NB4 (cell line): ENCODE data around the gene ZNF688.

Experiments used
- DNase-seq: peaks from one replicate; pipeline ENCODE4 v3.0.0; 2010; ENCODE audit warnings: low read depth
- H3K4me3 ChIP-seq: one replicate; pipeline ENCODE4 v1.5.1; 2011; ENCODE audit warnings: mild to moderate bottlenecking, low read depth, low read length, moderate library complexity
- MYC ChIP-seq: IDR thresholded peaks from 2 replicates; pipeline ENCODE4 v1.6.1; 2011; ENCODE audit warnings: low read depth, low read length
- POLR2A ChIP-seq: IDR thresholded peaks from 2 replicates; pipeline ENCODE4 v1.6.1; 2011; ENCODE audit warnings: mild to moderate bottlenecking; ENCODE audit not compliant: insufficient read length; ENCODE audit errors: extremely low read depth
- TF ChIP-seq, protein P1 (sequence below): IDR thresholded peaks from one replicate; pipeline ENCODE4 v1.5.1; 2012; ENCODE audit warnings: low read depth, low read length
- TF ChIP-seq, protein P2 (sequence below): IDR thresholded peaks from 2 replicates; pipeline ENCODE4 v1.6.1; 2011; ENCODE audit warnings: low read depth, low read length

Gene ZNF688

DNA sequence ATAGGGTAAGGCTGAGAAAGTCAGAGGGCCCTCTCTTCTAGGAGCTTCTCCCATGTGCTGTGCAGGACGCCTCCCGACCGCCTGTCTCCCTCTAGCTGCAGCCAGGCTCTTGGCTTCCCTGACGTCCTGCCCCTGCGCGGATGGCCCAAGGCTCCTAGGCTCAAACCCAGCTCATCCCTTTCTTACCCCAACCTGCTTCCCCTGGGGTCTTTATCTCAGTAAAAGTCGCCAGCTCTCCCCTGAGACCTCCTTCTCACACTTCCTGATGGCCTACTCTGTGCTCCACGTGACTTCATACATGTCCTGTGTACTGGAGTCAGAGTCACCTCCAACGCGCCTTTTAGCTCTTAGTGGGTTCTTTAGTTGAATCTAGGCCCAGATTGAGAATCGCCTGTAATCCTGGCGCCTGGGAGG lies 35.7 kb downstream of the ZNF688 start:
- peak; percentile 87 for DNase-seq
- peak overlapping the region; percentile 84 for H3K4me3 ChIP-seq
- peak; percentile 94 for TF ChIP-seq MYC
- TF ChIP-seq, protein P1, sequence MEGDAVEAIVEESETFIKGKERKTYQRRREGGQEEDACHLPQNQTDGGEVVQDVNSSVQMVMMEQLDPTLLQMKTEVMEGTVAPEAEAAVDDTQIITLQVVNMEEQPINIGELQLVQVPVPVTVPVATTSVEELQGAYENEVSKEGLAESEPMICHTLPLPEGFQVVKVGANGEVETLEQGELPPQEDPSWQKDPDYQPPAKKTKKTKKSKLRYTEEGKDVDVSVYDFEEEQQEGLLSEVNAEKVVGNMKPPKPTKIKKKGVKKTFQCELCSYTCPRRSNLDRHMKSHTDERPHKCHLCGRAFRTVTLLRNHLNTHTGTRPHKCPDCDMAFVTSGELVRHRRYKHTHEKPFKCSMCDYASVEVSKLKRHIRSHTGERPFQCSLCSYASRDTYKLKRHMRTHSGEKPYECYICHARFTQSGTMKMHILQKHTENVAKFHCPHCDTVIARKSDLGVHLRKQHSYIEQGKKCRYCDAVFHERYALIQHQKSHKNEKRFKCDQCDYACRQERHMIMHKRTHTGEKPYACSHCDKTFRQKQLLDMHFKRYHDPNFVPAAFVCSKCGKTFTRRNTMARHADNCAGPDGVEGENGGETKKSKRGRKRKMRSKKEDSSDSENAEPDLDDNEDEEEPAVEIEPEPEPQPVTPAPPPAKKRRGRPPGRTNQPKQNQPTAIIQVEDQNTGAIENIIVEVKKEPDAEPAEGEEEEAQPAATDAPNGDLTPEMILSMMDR, result peak; percentile 59
- TF ChIP-seq POLR2A, result peak; percentile 33
- TF ChIP-seq, protein P2, sequence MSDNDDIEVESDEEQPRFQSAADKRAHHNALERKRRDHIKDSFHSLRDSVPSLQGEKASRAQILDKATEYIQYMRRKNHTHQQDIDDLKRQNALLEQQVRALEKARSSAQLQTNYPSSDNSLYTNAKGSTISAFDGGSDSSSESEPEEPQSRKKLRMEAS, result peak; percentile 93

DNA sequence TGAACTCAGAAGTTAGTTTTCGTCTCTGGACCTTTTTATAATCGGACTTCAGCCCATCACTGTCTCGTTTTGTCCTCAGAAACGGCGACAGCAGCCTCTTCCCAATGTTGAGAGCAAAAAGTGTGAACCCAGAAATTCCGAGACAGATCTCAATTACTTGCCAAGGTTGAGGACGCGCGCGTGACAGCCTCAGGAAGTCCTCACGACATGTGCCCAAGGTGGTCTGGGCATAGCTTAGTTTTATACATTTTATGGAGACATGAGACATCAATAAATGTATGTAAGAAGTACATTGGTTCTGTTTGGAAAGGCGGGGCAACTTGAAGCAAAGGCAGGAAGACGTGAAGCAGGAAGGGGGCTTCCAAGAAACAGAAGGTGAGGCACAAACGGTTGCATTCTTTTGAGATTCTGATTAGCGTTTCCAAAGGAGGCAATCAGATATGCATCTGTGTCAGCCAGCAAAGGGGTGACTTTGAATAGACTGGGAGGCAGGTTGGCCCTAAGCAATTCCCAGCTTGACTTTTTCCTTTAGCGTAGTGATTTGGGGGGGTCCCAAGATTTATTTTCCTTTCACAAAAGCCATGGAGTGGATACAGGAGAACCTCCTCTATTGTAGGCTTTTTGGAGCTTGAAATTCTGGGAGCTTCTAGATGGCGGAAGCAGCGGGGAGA lies 36.3 kb downstream of the ZNF688 start:
- TF ChIP-seq, protein P2, result peak; percentile 69
- peak; percentile 80 for TF ChIP-seq MYC
- TF ChIP-seq POLR2A, result no peak
- peak overlapping the region; percentile 84 for H3K4me3 ChIP-seq
- no peak for DNase-seq

DNA sequence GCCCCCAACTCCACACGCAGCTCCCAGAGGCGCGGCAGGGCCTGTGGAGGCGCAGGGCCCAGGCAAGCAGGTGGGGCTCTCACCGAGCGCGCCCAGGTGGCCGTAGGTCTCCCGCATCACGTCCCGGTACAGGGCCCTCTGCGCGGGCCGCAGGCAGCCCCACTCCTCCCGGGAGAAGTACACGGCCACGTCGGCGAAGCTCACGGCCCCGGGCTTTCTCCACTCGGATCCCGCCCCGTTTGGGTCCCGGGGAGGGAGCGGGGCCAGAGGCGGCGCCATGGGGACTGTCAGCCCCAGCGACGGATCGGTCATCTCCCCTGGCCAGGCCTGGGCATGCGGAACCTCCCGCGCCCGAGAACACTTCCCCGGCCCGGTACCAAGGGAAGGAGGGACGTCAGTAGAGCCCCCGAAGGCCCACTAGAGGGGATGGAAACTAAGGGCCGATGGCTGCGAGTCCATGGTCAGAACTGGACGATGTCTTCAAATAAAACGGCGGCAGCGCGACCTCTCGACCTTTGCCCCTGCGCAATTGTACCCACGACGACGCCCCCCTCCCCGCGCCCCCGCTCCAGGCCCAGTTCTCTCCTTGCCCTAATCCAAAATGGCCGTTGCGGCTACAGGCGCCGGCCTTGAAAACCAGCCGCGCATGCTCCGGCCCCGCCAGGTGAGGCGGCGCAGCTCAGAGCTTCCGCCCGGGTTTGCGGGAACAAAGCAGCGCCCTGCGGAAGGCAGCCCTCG lies 37.0 kb downstream of the ZNF688 start, which contains the start of gene ZNF747:
Gene ZNF747, minus strand, starts transcription at position 491 of the 738 bp plus-strand sequence. Its CDS starts 179 bp downstream, at position 312.
- TF ChIP-seq, protein P1, result no peak
- TF ChIP-seq POLR2A, result peak; percentile 79
- peak within 1 kb of the TSS; percentile 84 for H3K4me3 ChIP-seq
- DNase-seq, result peak; percentile 93

DNA sequence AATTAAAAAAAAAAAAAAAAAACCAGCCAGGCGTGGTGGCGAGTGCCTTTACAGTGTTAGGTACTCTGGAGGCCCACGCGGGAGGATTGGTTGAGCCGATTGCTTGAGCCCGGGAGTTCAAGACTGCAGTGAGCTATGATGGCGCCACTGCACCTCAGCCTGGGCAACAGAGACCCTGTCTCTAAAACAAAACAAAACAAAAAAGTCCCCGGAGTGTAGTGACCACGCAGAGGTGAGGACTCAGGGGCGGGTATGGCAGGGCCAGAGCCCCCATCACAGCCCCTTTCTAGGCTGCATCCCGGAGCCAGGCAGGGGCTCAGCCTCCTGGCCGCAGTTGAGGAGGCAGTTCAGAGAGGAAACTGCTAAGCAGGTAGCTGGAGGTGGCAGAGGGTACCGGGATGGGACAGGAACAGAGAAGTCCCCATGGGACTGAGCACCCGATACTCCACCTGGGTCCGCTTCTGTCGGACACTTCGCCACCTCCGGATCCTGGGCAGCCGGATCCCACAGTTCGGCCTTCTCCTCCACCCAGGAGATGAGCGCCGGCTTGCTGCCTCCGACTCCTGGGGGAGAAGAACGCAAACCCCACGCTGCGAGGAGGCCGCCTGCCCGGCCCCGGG lies 37.7 kb downstream of the ZNF688 start:
- H3K4me3 ChIP-seq, result peak overlapping the region; percentile 84
- TF ChIP-seq POLR2A (no peak), MYC (no peak)
- TF ChIP-seq, protein P1, result peak; percentile 4
- TF ChIP-seq, protein P2, result no peak
- peak; percentile 57 for DNase-seq

DNA sequence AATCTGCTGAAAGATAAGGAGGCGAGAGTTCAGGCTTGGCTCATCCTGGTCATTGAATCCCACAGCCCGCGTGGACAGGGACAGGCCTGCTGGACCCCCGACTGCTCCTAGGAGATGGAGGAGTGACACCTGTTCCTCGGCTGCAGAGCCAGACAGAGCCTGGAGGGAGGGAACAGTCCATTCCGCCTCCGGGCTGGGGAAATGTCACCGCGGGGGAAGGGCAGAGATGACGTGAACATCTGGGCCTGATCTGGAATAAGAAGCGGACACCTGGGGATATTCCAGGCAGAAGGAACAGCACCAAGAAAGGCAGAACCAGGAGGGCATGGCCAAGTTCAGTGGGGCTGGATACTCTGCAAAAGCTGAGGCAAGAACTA lies 38.4 kb downstream of the ZNF688 start:
- DNase-seq, result no peak
- no peak overlapping the region for H3K4me3 ChIP-seq
- no peak for TF ChIP-seq MYC
- no peak for TF ChIP-seq POLR2A

DNA sequence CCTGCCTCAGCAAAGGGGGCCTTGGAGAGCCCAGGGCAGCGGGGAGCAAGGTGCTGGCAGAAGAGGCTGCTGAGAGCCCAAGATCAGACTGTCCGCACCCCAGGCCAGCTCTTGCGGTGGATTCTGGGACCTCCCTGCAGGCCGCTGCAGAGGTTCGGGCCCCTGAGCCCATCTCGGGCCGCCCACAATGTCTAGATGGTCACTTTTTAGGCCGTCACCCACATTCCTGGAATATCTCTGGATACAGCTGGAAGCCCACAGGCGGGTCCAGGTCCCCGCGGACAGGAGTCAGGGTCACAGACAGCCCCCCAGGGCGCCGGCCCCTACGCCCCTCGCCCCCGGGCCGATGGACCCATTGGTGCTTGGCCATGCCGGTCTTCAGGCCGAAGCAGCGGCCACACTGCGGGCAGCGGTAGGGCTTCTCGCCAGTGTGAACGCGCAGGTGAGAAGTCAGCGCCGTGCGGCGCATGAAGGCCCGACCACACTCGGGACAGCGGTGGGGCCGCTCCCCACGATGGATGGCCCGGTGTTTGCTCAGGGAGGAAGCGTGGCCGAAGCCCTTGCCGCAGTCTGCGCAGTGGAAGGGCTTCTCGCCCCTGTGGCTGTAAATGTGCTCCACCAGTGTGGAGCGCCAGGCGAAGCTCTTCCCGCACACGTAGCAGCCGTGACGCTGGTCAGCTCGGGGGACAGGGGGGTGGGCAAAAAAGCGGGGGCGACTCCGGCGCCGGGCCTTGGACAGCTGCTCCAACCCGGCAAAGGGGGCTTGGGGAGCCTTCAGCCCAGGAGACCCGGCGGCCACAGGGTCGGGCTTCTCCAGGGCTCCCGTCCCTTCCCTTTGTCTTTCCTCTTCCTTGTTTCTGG lies 39.0 kb downstream of the ZNF688 start:
- no peak overlapping the region for H3K4me3 ChIP-seq
- DNase-seq, result no peak
- TF ChIP-seq POLR2A (no peak), MYC (no peak)
- TF ChIP-seq, protein P2, result no peak
- TF ChIP-seq, protein P1, result no peak
